ENCODE data around the gene TLE3. TPM values are rescaled to one million over a fixed set of nuclear protein-coding genes. Genes with fewer than 3 reads are reported as not detected.

Gene TLE3
- total RNA-seq, result 100 to 1,000 TPM; 157 to 246 TPM

DNA sequence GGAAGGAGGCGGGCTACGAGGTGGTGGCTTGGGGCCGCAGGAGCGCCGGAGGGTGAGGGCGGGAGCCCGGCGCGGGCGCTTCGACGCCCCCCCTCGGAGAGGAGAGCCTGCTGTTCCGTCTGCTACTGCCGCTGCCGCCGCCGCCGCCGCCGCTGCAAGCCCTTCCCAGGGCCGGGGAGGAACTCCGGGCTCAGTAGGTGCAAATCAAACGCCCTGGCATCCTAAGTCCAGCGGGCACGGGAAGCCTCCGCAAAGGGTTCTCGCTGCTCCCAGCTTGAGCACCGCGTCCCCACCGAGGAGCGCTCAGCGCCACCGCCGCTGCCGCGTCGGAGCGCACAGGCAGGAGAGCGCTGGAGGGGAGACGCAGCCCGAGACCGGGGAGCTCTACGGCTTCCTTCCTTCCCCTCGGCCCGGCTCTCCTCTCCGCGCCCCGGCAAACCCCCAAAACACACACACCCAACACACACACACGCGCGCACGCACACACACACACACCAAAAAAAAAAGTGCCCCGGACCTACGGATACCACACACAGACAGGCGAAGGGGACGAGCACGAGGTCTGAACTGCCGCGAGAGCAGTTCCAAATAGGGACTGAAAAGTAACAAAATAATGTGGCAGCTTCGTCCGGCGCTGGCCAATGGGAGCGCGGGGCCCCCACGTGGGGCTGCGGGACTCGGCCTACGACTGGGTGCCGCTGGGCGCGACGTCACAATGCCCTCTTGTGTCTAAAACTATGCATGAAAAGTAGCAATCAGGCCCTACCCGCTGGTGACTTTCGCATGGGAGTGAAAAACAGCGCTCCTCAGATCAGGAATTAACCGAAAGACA, at the start of gene TLE3:
TSS of gene TLE3 (minus strand) at position 597 of the 832 bp plus-strand sequence. CDS start 1,119 bp downstream, outside the sequence.
- intact Hi-C loops (cut with DNase I), result loop anchor here (2.0 to 10.0 kb wide), 5 partner anchors 35 to 633 kb away; no protein-coding TSS in a partner anchor
- H3K9me3 ChIP-seq, result no peaks in the 10 kb centered on the region
- H3K4me1 ChIP-seq (replicated peaks), result peaks cover 5% of the 10 kb centered on the region
- H3K4me3 ChIP-seq, result peak within 1 kb of the TSS; percentile 95 to 96
- peak within 1 kb of the TSS; percentile 97 to 98 for H3K27ac ChIP-seq
- peak; percentile 100 for DNase-seq (ENCODE audit: low spot score)
- no peaks in the 10 kb centered on the region for H3K27me3 ChIP-seq (replicated peaks; ENCODE audit: insufficient read depth)
- TF ChIP-seq POLR2AphosphoS5 (IDR thresholded peaks at IDR 0.05) (peak; percentile 99), POLR2A (IDR thresholded peaks at IDR 0.05) (peak; percentile 99)
- TF ChIP-seq, protein P1, sequence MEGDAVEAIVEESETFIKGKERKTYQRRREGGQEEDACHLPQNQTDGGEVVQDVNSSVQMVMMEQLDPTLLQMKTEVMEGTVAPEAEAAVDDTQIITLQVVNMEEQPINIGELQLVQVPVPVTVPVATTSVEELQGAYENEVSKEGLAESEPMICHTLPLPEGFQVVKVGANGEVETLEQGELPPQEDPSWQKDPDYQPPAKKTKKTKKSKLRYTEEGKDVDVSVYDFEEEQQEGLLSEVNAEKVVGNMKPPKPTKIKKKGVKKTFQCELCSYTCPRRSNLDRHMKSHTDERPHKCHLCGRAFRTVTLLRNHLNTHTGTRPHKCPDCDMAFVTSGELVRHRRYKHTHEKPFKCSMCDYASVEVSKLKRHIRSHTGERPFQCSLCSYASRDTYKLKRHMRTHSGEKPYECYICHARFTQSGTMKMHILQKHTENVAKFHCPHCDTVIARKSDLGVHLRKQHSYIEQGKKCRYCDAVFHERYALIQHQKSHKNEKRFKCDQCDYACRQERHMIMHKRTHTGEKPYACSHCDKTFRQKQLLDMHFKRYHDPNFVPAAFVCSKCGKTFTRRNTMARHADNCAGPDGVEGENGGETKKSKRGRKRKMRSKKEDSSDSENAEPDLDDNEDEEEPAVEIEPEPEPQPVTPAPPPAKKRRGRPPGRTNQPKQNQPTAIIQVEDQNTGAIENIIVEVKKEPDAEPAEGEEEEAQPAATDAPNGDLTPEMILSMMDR (IDR thresholded peaks at IDR 0.05), result peak; percentile 26 to 86 (median 52)
- 0% methylated on average over 45 of the region's 77 CpGs for WGBS
- no peaks in the 10 kb centered on the region for H3K36me3 ChIP-seq

DNA sequence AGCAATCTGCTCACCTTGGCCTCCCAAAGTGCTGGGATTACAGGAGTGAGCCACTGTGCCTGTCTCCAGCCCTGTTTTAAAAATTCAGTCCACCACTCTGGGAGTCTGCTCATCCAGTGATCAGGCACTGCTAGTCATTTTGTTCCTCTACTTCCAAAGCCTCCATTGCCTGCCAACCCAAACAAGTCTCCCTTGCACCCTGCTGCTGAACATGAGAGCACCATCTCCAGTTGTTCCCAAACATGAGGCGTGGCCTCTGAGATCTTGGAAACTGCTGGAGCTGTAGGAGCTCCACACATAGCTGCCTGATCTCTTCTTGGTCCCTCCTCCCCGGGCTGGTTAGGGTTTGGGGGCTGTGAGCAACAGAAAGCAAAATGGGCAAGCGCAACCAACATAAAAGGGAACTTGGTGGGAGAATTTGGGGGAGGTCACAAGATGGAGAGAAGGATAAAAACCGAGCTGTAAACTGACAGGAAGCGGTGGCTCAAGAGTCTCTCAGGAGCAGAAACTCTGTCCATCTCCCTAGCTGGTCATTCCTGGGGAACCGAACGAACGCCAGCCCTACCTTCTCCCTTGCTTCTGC, 49.6 kb upstream of the TLE3 start:
- H3K27ac ChIP-seq, result no peak overlapping the region
- no peaks in the 10 kb centered on the region for H3K9me3 ChIP-seq
- no peak overlapping the region for H3K4me3 ChIP-seq
- intact Hi-C loops (cut with DNase I), result no loop called here
- TF ChIP-seq POLR2A (IDR thresholded peaks at IDR 0.05) (no peak), POLR2AphosphoS5 (IDR thresholded peaks at IDR 0.05) (no peak)
- TF ChIP-seq, protein P1 (IDR thresholded peaks at IDR 0.05), result no peak
- H3K27me3 ChIP-seq (replicated peaks; ENCODE audit: insufficient read depth), result no peaks in the 10 kb centered on the region
- H3K4me1 ChIP-seq (replicated peaks), result no peaks in the 10 kb centered on the region
- no peaks in the 10 kb centered on the region for H3K36me3 ChIP-seq
- no peak for DNase-seq (ENCODE audit: low spot score)
- 87% methylated on average over 8 of the region's 8 CpGs for WGBS

DNA sequence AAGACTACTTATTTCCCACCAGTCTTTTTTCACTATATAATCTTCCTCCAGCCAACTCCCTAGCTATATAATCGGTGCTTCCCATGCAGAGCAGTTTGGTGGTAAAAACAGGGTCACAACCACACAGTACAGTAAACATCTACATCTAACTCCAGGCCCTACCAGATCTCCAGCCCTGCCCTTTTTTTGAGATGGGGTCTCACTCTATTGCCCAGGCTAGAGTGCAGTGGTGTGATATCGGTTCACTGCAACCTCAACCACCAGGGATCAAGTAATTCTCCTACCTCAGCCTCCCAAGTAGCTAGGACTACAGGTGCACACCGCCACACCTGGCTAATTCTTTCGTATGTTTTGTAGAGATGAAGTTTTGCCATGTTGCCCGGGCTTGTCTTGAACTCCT, 49.1 kb upstream of the TLE3 start:
- DNase-seq (ENCODE audit: low spot score), result no peak
- intact Hi-C loops (cut with DNase I), result no loop called here
- H3K4me3 ChIP-seq, result no peak overlapping the region
- H3K27ac ChIP-seq, result no peak overlapping the region
- WGBS, result 93% methylated on average over 5 of the region's 5 CpGs
- H3K4me1 ChIP-seq (replicated peaks), result no peaks in the 10 kb centered on the region
- no peaks in the 10 kb centered on the region for H3K27me3 ChIP-seq (replicated peaks; ENCODE audit: insufficient read depth)
- H3K36me3 ChIP-seq, result no peaks in the 10 kb centered on the region
- TF ChIP-seq POLR2A (IDR thresholded peaks at IDR 0.05), result no peak
- TF ChIP-seq, protein P1 (IDR thresholded peaks at IDR 0.05), result no peak
- TF ChIP-seq POLR2AphosphoS5 (IDR thresholded peaks at IDR 0.05), result no peak
- H3K9me3 ChIP-seq, result no peaks in the 10 kb centered on the region

DNA sequence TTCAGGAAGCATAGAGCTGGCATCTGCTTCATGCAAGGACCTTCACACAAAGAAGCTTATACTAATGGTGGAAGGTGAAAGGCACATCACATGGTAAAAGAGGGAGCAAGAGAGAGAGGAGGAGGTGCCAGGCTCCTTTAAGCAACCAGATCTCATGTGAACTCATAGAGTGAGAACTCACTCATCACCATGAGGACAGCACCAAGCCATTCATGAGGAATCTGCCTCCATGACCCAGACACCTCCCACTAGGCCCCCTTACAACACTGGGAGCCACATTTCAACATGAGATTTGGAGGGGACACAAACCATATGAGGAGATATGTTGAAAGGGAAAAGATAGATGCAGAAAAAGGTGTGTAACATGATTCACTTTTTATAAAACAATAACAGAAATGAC, 48.4 kb upstream of the TLE3 start:
- Histone ChIP-seq H3K9me3 (no peaks in the 10 kb centered on the region), H3K27ac (no peak overlapping the region), H3K27me3 (replicated peaks; ENCODE audit: insufficient read depth) (no peaks in the 10 kb centered on the region), H3K36me3 (no peaks in the 10 kb centered on the region), H3K4me1 (replicated peaks) (no peaks in the 10 kb centered on the region), H3K4me3 (no peak overlapping the region)
- TF ChIP-seq POLR2AphosphoS5 (IDR thresholded peaks at IDR 0.05) (no peak), POLR2A (IDR thresholded peaks at IDR 0.05) (no peak)
- TF ChIP-seq, protein P1 (IDR thresholded peaks at IDR 0.05), result no peak
- intact Hi-C loops (cut with DNase I), result no loop called here
- DNase-seq (ENCODE audit: low spot score), result no peak

Data from prostate gland (tissue), 2 donors.